HCT116 (cell line): ENCODE data around the gene WAC. TPM values are rescaled to one million over a fixed set of nuclear protein-coding genes. Genes with fewer than 3 reads are reported as not detected.

Experiments used
- ATAC-seq: fragments of 200-7000 bp; cut with Tn5 transposase; 2 replicates; pipeline ENCODE4 v1.9.1; 2020; ENCODE audit warnings: mild to moderate bottlenecking, moderate library complexity
- BruUV-seq: library from RNA; stranded (reverse); fragments of 400-500 nt; replicated peaks from 2 replicates; lab custom pipeline; 2021; lab: Mats Ljungman, UMichigan
- CTCF ChIA-PET: fragments of 300-600 bp; sonication (Branson Sonifier 250); formaldehyde crosslinking; loops from one replicate; lab custom pipeline; 2021; ENCODE audit warnings: antibody characterized with exemption; lab: Charles Lee
- POLR2A ChIA-PET: fragments of 300-600, 350-600 bp; sonication (Branson Sonifier 250); formaldehyde crosslinking; loops from one replicate; lab custom pipeline; 2021; ENCODE audit warnings: antibody characterized with exemption; lab: Charles Lee
- RAD21 ChIA-PET, 2 experiments: fragments of 300-600 bp; sonication (Branson Sonifier 250); formaldehyde crosslinking; loops; one replicate each; lab custom pipeline; 2023; ENCODE audit warnings: low total read pairs in 2 of 2; ENCODE audit not compliant: uncharacterized antibody in 2 of 2, unreplicated experiment in 2 of 2, low non-redundant PET in 1 of 2; lab: Charles Lee
- DNase-seq: peaks from one replicate; pipeline ENCODE4 v3.0.0-alpha.2; 2010; ENCODE audit warnings: low read depth, low spot score
- H2AFZ ChIP-seq: fragments of 200-600 bp; shearing (Covaris generic), sonication (generic); 2 replicates; pipeline ENCODE4 v1.6.1; 2017; ENCODE audit warnings: low read depth, mixed run types, mixed read lengths, antibody characterized with exemption, low read length; ENCODE audit not compliant: poor library complexity, severe bottlenecking
- H3K27ac ChIP-seq: 2 replicates; pipeline ENCODE4 v1.5.1; 2012; ENCODE audit warnings: low read depth, low read length
- H3K27me3 ChIP-seq: fragments of 200-600 bp; sonication (generic); 2 replicates; pipeline ENCODE4 v1.6.1; 2016; ENCODE audit warnings: mixed run types, low read length, mixed read lengths; ENCODE audit not compliant: insufficient read depth
- H3K36me3 ChIP-seq, 2 experiments: fragments of 200-500 bp in 1 of 2; fragments of 200-600 bp in 1 of 2; sonication (Bioruptor generic) in 1 of 2; sonication (generic) in 1 of 2; 2 replicates each; pipeline versions ENCODE4 v1.5.1 to v1.6.1; 2014 to 2016; ENCODE audit warnings: low read length in 2 of 2, inconsistent platforms in 1 of 2, mixed read lengths in 1 of 2, mixed run types in 1 of 2; ENCODE audit not compliant: insufficient read depth in 2 of 2, control insufficient read depth in 1 of 2
- H3K4me1 ChIP-seq, 2 experiments: fragments of 200-600 bp in 1 of 2; sonication (generic) in 1 of 2; 2 replicates each; pipeline versions ENCODE4 v1.5.1 to v1.6.1; 2012 to 2017; ENCODE audit warnings: low read length in 2 of 2, inconsistent platforms in 1 of 2, mild to moderate bottlenecking in 1 of 2, mixed read lengths in 1 of 2, mixed run types in 1 of 2, moderate library complexity in 1 of 2; ENCODE audit not compliant: insufficient read depth in 2 of 2, control insufficient read depth in 1 of 2
- H3K4me2 ChIP-seq: fragments of 200-600 bp; sonication (generic); 2 replicates; pipeline ENCODE4 v1.6.1; 2017; ENCODE audit warnings: mixed run types, low read length, mixed read lengths
- H3K4me3 ChIP-seq, 2 experiments: fragments of 200-600 bp in 1 of 2; sonication (generic) in 1 of 2; replicated peaks in 1 of 2; 2 replicates each; pipeline ENCODE4 v1.5.1; 2011 to 2016; ENCODE audit warnings: low read length in 2 of 2, control low read depth in 1 of 2, low read depth in 1 of 2, mild to moderate bottlenecking in 1 of 2, mixed read lengths in 1 of 2, mixed run types in 1 of 2
- H3K79me2 ChIP-seq: fragments of 200-600 bp; sonication (generic); 2 replicates; pipeline ENCODE4 v1.6.1; 2017; ENCODE audit warnings: mild to moderate bottlenecking, mixed run types, low read length, moderate library complexity, mixed read lengths; ENCODE audit not compliant: insufficient read depth
- H3K9ac ChIP-seq: fragments of 200-600 bp; sonication (generic); 2 replicates; pipeline ENCODE4 v1.6.1; 2016; ENCODE audit warnings: low read length, mixed read lengths
- H3K9me2 ChIP-seq: fragments of 200-600 bp; sonication (generic), shearing (Covaris generic); 2 replicates; pipeline ENCODE4 v1.6.1; 2017; ENCODE audit warnings: mixed run types, mild to moderate bottlenecking, moderate library complexity; ENCODE audit not compliant: insufficient read depth
- H3K9me3 ChIP-seq, 2 experiments: fragments of 200-500 bp in 1 of 2; fragments of 200-600 bp in 1 of 2; sonication (Bioruptor generic) in 1 of 2; sonication (generic) in 1 of 2; 2 replicates each; pipeline ENCODE4 v1.6.1; 2014 to 2017; ENCODE audit warnings: low read length in 2 of 2, mixed read lengths in 2 of 2, inconsistent platforms in 1 of 2, low read depth in 1 of 2, mild to moderate bottlenecking in 1 of 2, mixed run types in 1 of 2, moderate library complexity in 1 of 2; ENCODE audit not compliant: control insufficient read depth in 1 of 2, insufficient read depth in 1 of 2
- H4K20me1 ChIP-seq: fragments of 200-600 bp; sonication (generic), shearing (Covaris generic); 2 replicates; pipeline ENCODE4 v1.6.1; 2017; ENCODE audit warnings: mixed run types, mild to moderate bottlenecking, moderate library complexity; ENCODE audit not compliant: insufficient read depth
- CBX3 ChIP-seq: IDR thresholded peaks from 2 replicates; pipeline ENCODE4 v1.6.1; 2012; ENCODE audit warnings: low read depth
- EGR1 ChIP-seq: IDR thresholded peaks from 2 replicates; pipeline ENCODE4 v1.6.1; 2012; ENCODE audit warnings: low read depth
- EZH2phosphoT487 ChIP-seq: fragments of 200-600 bp; IDR thresholded peaks from 2 replicates; pipeline ENCODE4 v1.6.1; 2018; ENCODE audit warnings: antibody characterized with exemption, borderline replicate concordance
- FOSL1 ChIP-seq: IDR thresholded peaks from 2 replicates; pipeline ENCODE4 v1.6.1; 2012; ENCODE audit warnings: low read depth
- JUND ChIP-seq: IDR thresholded peaks from 2 replicates; pipeline ENCODE4 v1.6.1; 2012
- POLR2AphosphoS5 ChIP-seq: IDR thresholded peaks from 2 replicates; pipeline ENCODE4 v1.6.1; 2011; ENCODE audit warnings: mild to moderate bottlenecking, low read depth, low read length, moderate library complexity
- RAD21 ChIP-seq: IDR thresholded peaks from 2 replicates; pipeline ENCODE4 v1.6.1; 2012; ENCODE audit warnings: low read depth, mild to moderate bottlenecking
- SP1 ChIP-seq: IDR thresholded peaks from 2 replicates; pipeline ENCODE4 v1.6.1; 2012; ENCODE audit warnings: low read depth
- ZFX ChIP-seq: fragments of 450-650 bp; IDR thresholded peaks from 2 replicates; pipeline ENCODE4 v1.6.1; 2017
- intact Hi-C: fragments of 100-400 bp; cut with micrococcal nuclease; formaldehyde crosslinking; loops from 2 replicates; pipeline ENCODE4 v1.10.0; 2022
- total RNA-seq: library from RNA; stranded (reverse); gene quantifications from one replicate; pipeline ENCODE4 v1.2.1, GENCODE V29; 2021; ENCODE audit not compliant: unreplicated experiment
- TF ChIP-seq, protein P1 (sequence below): IDR thresholded peaks from 2 replicates; pipeline ENCODE4 v1.6.1; 2012
- TF ChIP-seq, protein P2 (sequence below), 3 experiments: fragments of 200-600 bp in 1 of 3; sonication (generic) in 1 of 3; IDR thresholded peaks in 2 of 3; conservative IDR thresholded peaks in 1 of 3; 2 replicates each; pipeline ENCODE4 v1.5.1; 2012 to 2017; ENCODE audit warnings: low read depth in 2 of 3, low read length in 2 of 3, antibody characterized with exemption in 1 of 3, borderline replicate concordance in 1 of 3, control low read depth in 1 of 3, mild to moderate bottlenecking in 1 of 3, mixed read lengths in 1 of 3, mixed run types in 1 of 3, moderate library complexity in 1 of 3; ENCODE audit not compliant: insufficient read depth in 1 of 3
- TF ChIP-seq, protein P3 (sequence below): IDR thresholded peaks from 2 replicates; pipeline ENCODE4 v1.6.1; 2012; ENCODE audit warnings: low read depth

Gene WAC
- total RNA-seq, 1 experiment from 2014 or later = 117 TPM

DNA sequence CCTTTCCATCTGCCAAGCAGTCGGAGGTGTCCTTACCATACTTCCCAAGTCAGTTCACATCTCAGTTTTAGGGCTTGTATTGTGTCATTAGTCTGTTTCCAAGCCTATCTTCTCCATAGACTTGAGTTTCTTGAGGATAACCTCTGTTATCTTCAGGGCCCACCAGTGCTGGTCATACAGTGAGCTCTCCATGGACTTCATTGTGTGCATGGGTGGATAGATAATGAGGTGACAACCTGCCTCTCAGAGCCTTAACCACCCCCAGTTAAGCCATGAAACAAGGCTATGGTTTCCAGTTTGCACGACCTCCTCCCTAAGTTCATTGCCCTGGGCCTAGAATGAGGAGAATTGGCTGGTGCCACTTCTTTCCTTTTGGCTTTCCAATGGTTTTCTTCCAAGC lies 38.5 kb upstream of the WAC start (continued):
- no peak for TF ChIP-seq POLR2AphosphoS5
- TF ChIP-seq, protein P1, sequence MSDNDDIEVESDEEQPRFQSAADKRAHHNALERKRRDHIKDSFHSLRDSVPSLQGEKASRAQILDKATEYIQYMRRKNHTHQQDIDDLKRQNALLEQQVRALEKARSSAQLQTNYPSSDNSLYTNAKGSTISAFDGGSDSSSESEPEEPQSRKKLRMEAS = no peak
- no peak for TF ChIP-seq JUND
- TF ChIP-seq, protein P2, sequence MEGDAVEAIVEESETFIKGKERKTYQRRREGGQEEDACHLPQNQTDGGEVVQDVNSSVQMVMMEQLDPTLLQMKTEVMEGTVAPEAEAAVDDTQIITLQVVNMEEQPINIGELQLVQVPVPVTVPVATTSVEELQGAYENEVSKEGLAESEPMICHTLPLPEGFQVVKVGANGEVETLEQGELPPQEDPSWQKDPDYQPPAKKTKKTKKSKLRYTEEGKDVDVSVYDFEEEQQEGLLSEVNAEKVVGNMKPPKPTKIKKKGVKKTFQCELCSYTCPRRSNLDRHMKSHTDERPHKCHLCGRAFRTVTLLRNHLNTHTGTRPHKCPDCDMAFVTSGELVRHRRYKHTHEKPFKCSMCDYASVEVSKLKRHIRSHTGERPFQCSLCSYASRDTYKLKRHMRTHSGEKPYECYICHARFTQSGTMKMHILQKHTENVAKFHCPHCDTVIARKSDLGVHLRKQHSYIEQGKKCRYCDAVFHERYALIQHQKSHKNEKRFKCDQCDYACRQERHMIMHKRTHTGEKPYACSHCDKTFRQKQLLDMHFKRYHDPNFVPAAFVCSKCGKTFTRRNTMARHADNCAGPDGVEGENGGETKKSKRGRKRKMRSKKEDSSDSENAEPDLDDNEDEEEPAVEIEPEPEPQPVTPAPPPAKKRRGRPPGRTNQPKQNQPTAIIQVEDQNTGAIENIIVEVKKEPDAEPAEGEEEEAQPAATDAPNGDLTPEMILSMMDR (IDR thresholded peaks at IDR 0.05 in 2 of 3, conservative IDR thresholded peaks at IDR 0.05 in 1 of 3; ENCODE audit: borderline replicate concordance in 1 of 3, insufficient read depth in 1 of 3, low read depth in 2 of 3, low read length in 2 of 3) = no peak
- no peak for TF ChIP-seq EGR1

DNA sequence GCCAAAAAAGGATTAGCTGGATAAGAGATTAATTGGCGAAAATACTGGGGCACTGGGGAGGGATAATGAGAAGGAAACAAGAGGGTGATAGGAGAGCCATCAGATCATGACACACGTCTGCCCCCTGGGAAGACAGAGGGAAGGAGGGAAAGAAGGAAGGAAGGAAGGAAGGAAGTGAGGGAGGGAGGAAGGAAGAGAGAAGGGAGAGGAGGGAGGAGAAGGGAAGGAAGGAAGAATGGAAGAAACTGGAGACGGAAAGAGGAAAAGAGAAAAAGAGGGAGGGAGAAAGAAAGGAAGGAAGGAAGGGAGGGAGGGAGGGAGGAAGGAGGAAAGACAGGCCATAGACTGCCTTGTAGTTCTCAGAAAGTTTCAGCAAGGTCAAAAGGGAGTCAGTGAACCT lies 37.8 kb upstream of the WAC start:
- Histone ChIP-seq H3K36me3 (no peaks in the 10 kb centered on the region), H3K4me1 (peaks cover 0 to 3% of the 10 kb centered on the region in 2 experiments; a peak in 2 of 4 replicates), H3K79me2 (no peaks in the 10 kb centered on the region), H2AFZ (no peak overlapping the region), H3K4me3 (no peak overlapping the region), H3K27ac (no peak overlapping the region), H3K9me2 (no peaks in the 10 kb centered on the region), H3K4me2 (no peak overlapping the region), H3K27me3 (no peaks in the 10 kb centered on the region), H3K9me3 (no peaks in the 10 kb centered on the region), H3K9ac (no peak overlapping the region), H4K20me1 (no peaks in the 10 kb centered on the region)
- ChIA-PET RAD21 (no interaction called here), POLR2A (no interaction called here), CTCF (no interaction called here)
- DNase-seq = no peak
- no TSS peak for BruUV-seq
- TF ChIP-seq POLR2AphosphoS5 (no peak), EZH2phosphoT487 (no peak), FOSL1 (no peak), SP1 (no peak), CBX3 (no peak), RAD21 (no peak), EGR1 (no peak), ZFX (no peak)
- TF ChIP-seq, protein P1 = no peak
- TF ChIP-seq, protein P2 (IDR thresholded peaks at IDR 0.05 in 2 of 3, conservative IDR thresholded peaks at IDR 0.05 in 1 of 3; ENCODE audit: borderline replicate concordance in 1 of 3, insufficient read depth in 1 of 3, low read depth in 2 of 3, low read length in 2 of 3) = no peak
- TF ChIP-seq, protein P3, sequence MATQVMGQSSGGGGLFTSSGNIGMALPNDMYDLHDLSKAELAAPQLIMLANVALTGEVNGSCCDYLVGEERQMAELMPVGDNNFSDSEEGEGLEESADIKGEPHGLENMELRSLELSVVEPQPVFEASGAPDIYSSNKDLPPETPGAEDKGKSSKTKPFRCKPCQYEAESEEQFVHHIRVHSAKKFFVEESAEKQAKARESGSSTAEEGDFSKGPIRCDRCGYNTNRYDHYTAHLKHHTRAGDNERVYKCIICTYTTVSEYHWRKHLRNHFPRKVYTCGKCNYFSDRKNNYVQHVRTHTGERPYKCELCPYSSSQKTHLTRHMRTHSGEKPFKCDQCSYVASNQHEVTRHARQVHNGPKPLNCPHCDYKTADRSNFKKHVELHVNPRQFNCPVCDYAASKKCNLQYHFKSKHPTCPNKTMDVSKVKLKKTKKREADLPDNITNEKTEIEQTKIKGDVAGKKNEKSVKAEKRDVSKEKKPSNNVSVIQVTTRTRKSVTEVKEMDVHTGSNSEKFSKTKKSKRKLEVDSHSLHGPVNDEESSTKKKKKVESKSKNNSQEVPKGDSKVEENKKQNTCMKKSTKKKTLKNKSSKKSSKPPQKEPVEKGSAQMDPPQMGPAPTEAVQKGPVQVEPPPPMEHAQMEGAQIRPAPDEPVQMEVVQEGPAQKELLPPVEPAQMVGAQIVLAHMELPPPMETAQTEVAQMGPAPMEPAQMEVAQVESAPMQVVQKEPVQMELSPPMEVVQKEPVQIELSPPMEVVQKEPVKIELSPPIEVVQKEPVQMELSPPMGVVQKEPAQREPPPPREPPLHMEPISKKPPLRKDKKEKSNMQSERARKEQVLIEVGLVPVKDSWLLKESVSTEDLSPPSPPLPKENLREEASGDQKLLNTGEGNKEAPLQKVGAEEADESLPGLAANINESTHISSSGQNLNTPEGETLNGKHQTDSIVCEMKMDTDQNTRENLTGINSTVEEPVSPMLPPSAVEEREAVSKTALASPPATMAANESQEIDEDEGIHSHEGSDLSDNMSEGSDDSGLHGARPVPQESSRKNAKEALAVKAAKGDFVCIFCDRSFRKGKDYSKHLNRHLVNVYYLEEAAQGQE = no peak
- ATAC-seq = no peak
- intact Hi-C loops = no loop called here
